ENCODE data around the gene NOS1AP.

GRCh38 chr1:162206749-162207635 lies 137.5 kb downstream of the NOS1AP start:
- TF ChIP-seq CTCF (conservative IDR thresholded peaks at IDR 0.05; ENCODE audit: low read length), result no peak
- no peak for TF ChIP-seq EZH2phosphoT487 (IDR thresholded peaks at IDR 0.05; ENCODE audit: borderline replicate concordance)
